ENCODE data around the gene SEC23B.
A peak's percentile ranks its signal among the peaks of the same experiment; 100 is the strongest.

The SEC23B gene

GRCh38 chr20:18507218-18508191 lies at the start of gene SEC23B:
SEC23B (plus strand) TSS chr20:18507940; CDS start chr20:18510836, 2,896 bp downstream.
- Histone ChIP-seq H3K36me3 (ENCODE audit: control insufficient read depth, insufficient read depth, low read length) (no peaks in the 10 kb centered on the region), H3K4me3 (replicated peaks; ENCODE audit: low read depth, low read length) (peak within 1 kb of the TSS; percentile 96), H3K27me3 (replicated peaks; ENCODE audit: control insufficient read depth, insufficient read depth, low read length) (no peaks in the 10 kb centered on the region)
- DNase-seq (ENCODE audit: extremely low read depth, insufficient read length) = peak; percentile 99
- TF ChIP-seq, protein P1, sequence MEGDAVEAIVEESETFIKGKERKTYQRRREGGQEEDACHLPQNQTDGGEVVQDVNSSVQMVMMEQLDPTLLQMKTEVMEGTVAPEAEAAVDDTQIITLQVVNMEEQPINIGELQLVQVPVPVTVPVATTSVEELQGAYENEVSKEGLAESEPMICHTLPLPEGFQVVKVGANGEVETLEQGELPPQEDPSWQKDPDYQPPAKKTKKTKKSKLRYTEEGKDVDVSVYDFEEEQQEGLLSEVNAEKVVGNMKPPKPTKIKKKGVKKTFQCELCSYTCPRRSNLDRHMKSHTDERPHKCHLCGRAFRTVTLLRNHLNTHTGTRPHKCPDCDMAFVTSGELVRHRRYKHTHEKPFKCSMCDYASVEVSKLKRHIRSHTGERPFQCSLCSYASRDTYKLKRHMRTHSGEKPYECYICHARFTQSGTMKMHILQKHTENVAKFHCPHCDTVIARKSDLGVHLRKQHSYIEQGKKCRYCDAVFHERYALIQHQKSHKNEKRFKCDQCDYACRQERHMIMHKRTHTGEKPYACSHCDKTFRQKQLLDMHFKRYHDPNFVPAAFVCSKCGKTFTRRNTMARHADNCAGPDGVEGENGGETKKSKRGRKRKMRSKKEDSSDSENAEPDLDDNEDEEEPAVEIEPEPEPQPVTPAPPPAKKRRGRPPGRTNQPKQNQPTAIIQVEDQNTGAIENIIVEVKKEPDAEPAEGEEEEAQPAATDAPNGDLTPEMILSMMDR (IDR thresholded peaks at IDR 0.05; ENCODE audit: insufficient read depth, low read length, poor library complexity, severe bottlenecking) = no peak

DNA sequence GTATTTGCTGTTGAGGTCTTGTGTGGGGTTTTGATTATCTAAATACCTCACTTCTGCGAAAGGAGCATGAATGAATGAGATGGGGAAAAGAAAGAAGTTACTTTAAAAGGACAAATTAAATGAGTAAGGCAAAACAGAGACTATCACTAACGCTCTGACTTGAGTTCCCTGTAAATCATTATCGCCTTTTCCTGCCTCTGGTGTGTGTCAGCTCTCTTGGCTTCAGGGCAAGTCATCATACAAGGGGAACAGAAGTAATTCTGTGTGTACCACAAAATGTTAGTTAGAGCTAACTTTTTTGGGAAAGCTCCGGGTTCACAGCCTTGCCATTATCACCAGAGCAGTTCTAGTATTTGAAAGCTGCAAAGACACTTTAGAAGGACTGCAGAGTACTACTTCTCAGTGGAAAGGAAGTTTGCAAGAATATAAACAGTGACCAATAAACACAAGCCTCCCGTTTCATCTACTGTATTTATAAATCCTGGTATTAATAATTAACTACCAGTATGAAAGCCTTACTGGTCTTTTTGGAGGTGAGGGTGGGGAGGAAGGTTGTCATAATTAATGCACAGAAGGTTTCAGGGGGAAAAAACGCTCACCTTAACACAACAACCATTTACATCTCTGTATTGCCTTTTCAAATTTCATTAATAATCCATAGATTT lies 42.1 kb upstream of the SEC23B start:
- Histone ChIP-seq H3K27me3 (replicated peaks; ENCODE audit: control insufficient read depth, insufficient read depth, low read length) (no peaks in the 10 kb centered on the region), H3K36me3 (ENCODE audit: control insufficient read depth, insufficient read depth, low read length) (peaks cover 2% of the 10 kb centered on the region; the same call in 1 of the 2 replicates), H3K4me3 (replicated peaks; ENCODE audit: low read depth, low read length) (no peak overlapping the region)
- no peak for DNase-seq (ENCODE audit: extremely low read depth, insufficient read length)
- TF ChIP-seq, protein P1 (IDR thresholded peaks at IDR 0.05; ENCODE audit: insufficient read depth, low read length, poor library complexity, severe bottlenecking) = no peak

DNA sequence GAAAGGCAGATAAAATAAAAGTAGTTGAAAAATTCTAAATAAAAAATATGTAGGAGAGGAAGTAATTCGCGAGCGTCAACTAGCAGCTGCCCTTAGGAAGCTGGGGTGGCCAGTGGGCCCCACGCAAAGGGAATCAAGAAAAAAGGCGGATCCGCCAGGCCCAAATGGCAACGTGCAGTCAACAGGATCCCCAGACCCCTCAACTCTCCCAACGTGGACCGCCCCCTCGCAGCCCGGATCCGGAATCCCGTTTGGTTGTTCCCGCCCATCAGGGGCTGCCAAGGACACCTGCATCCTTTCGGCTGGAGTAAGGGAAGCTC lies 41.2 kb upstream of the SEC23B start:
- no peaks in the 10 kb centered on the region for H3K27me3 ChIP-seq (replicated peaks; ENCODE audit: control insufficient read depth, insufficient read depth, low read length)
- TF ChIP-seq, protein P1 (IDR thresholded peaks at IDR 0.05; ENCODE audit: insufficient read depth, low read length, poor library complexity, severe bottlenecking) = no peak
- peaks cover 5% of the 10 kb centered on the region for H3K36me3 ChIP-seq (ENCODE audit: control insufficient read depth, insufficient read depth, low read length)
- peak overlapping the region; percentile 93 for H3K4me3 ChIP-seq (replicated peaks; ENCODE audit: low read depth, low read length)
- DNase-seq (ENCODE audit: extremely low read depth, insufficient read length) = no peak

DNA sequence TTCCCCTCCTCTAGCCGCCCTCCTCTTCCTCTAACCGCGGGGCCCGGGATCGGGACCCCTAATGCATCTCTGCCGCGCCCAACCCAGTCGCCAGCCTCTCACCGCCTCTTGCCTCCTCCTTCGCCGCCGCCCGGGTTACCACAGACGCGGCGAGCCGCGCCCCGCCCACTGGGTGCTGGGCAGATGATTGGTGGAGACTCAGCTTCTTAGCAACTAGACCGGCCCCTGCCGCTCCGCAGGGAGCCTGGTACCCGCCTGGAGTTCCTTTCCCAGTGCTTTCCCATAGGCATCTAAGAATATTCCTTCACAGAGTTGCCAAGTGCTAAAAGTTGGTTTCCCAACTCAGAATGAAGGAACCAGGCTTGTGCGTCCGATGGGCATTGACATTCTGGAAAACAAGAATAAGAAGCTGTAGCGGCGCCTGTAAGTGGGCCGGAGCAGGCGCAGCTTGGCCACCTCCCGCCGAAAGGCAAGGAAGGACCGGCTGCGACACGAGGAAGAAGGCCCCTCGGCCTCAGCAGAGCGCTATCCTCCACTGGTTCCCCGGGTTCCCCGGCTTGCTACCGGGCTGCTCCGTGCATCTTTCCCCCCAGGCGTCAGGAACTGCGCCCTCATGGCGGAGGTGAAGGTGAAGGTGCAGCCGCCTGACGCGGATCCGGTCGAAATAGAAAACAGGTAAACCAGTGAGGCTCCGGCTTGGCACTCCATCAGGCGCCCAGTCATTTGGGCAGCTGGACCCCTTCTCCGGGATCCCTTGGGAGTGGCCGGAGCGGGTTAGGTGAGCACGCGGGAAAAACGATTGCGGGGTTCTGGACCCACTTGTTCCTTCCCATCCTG lies 40.6 kb upstream of the SEC23B start, which contains the start of the genes DZANK1 and POLR3F:
DZANK1 (minus strand) TSS at position 137 of the 837 bp plus-strand sequence. CDS start 1,672 bp downstream, outside the sequence.
POLR3F (plus strand) TSS at position 497 of the 837 bp plus-strand sequence; CDS start at position 614, 117 bp downstream.
- Histone ChIP-seq H3K4me3 (replicated peaks; ENCODE audit: low read depth, low read length) (peak within 1 kb of the TSS; percentile 93), H3K27me3 (replicated peaks; ENCODE audit: control insufficient read depth, insufficient read depth, low read length) (no peaks in the 10 kb centered on the region), H3K36me3 (ENCODE audit: control insufficient read depth, insufficient read depth, low read length) (peaks cover 5% of the 10 kb centered on the region)
- TF ChIP-seq, protein P1 (IDR thresholded peaks at IDR 0.05; ENCODE audit: insufficient read depth, low read length, poor library complexity, severe bottlenecking) = no peak
- peak; percentile 94 for DNase-seq (ENCODE audit: extremely low read depth, insufficient read length)

- no peak overlapping the region for H3K4me3 ChIP-seq (replicated peaks; ENCODE audit: low read depth, low read length)
- DNase-seq (ENCODE audit: extremely low read depth, insufficient read length) = no peak
- peaks cover 7% of the 10 kb centered on the region for H3K36me3 ChIP-seq (ENCODE audit: control insufficient read depth, insufficient read depth, low read length)
- TF ChIP-seq, protein P1 (IDR thresholded peaks at IDR 0.05; ENCODE audit: insufficient read depth, low read length, poor library complexity, severe bottlenecking) = no peak
- no peaks in the 10 kb centered on the region for H3K27me3 ChIP-seq (replicated peaks; ENCODE audit: control insufficient read depth, insufficient read depth, low read length)
Measured at GRCh38 chr20:18477218-18477617, 30.5 kb upstream of the SEC23B start.
